ENCODE measurements around the gene HEXB. TPM values are rescaled to one million over a fixed set of nuclear protein-coding genes. Genes with fewer than 3 reads are reported as not detected.

Gene HEXB
- total and polyA plus RNA-seq, 2 of the 8 experiments (the other 6 are each of a cell fraction or from before 2014, with no cell fraction given): 39.7 to 69.2 TPM

DNA sequence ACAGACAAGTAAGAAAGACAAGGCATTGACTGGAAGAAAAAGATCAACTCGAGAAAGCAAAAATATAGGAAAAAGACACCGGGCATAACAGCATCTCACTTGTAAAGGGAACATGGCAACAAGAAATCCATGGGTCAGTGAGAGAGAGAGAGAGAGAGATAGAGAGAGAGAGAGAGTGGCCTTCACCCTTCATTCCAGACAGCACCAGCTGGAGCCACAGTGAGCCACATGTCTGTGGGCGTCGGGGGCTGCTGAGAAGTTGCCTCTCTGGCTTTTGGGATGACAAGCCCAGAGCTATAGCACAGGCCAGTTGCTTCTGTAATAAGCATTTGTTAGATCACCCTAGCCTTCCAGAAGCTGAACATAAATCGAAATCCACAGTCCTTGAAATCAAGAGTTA lies 24.2 kb upstream of the HEXB start (continued):
- TF ChIP-seq EZH2 (IDR thresholded peaks at IDR 0.05; ENCODE audit: low read depth, low read length, severe bottlenecking): no peak
